ENCODE data around the gene TSPOAP1. TPM values are rescaled to one million over a fixed set of nuclear protein-coding genes. Genes with fewer than 3 reads are reported as not detected.

TSPOAP1 gene
- total RNA-seq, 1 experiment from 2014 or later: 10.9 TPM

- TF ChIP-seq ARID4B (CRISPR knock-in tag; IDR thresholded peaks at IDR 0.05; ENCODE audit: borderline replicate concordance) (no peak), ATF3 (CRISPR knock-in tag; conservative IDR thresholded peaks at IDR 0.05) (no peak), FOXK1 (CRISPR knock-in tag; IDR thresholded peaks at IDR 0.05) (no peak), KAT7 (CRISPR knock-in tag; IDR thresholded peaks at IDR 0.05; ENCODE audit: borderline replicate concordance) (no peak), ZNF232 (CRISPR knock-in tag; IDR thresholded peaks at IDR 0.05) (no peak), EMX1 (CRISPR knock-in tag; IDR thresholded peaks at IDR 0.05) (no peak), JAZF1 (CRISPR knock-in tag; IDR thresholded peaks at IDR 0.05) (no peak), ZNF317 (CRISPR knock-in tag; IDR thresholded peaks at IDR 0.05; ENCODE audit: borderline replicate concordance, low read depth) (no peak)
Observed at GRCh38 chr17:58268326-58268725, 60.3 kb downstream of the TSPOAP1 start (continued).

GRCh38 chr17:58267347-58268324 is 61.0 kb downstream of the TSPOAP1 start:
- Mint-ChIP-seq H3K4me1 (no peaks in the 10 kb centered on the region), H3K27me3 (ENCODE audit: low read depth) (peaks cover 32% of the 10 kb centered on the region), H3K36me3 (no peaks in the 10 kb centered on the region), H3K4me3 (no peak overlapping the region), H3K9me3 (no peaks in the 10 kb centered on the region), H3K27ac (no peak overlapping the region)
- CTCF ChIA-PET: interaction anchor here (0.9 to 1.1 kb wide), 4 partner anchors 12 to 68 kb away, joined by 3 to 4 read pairs (median 3); no protein-coding TSS in a partner anchor
- DNase-seq (ENCODE audit: low spot score): no peak
- POLR2A ChIA-PET: interaction anchor here (0.6 to 0.7 kb wide), 2 partner anchors 19 to 59 kb away, joined by 3 to 10 read pairs; no protein-coding TSS in a partner anchor
- no peak for ATAC-seq
- no peak for TF ChIP-seq ATF3 (CRISPR knock-in tag; conservative IDR thresholded peaks at IDR 0.05)
- no peak for TF ChIP-seq NR1H2 (CRISPR knock-in tag; IDR thresholded peaks at IDR 0.05)
- TF ChIP-seq KAT7 (CRISPR knock-in tag; IDR thresholded peaks at IDR 0.05; ENCODE audit: borderline replicate concordance): no peak
- TF ChIP-seq ZNF425 (CRISPR knock-in tag; conservative IDR thresholded peaks at IDR 0.05): no peak
- no peak for TF ChIP-seq FOXP1 (CRISPR knock-in tag; IDR thresholded peaks at IDR 0.05; ENCODE audit: borderline replicate concordance)
- no peak for TF ChIP-seq CREM (CRISPR knock-in tag; IDR thresholded peaks at IDR 0.05)
- no peak for TF ChIP-seq TEAD4 (CRISPR knock-in tag; IDR thresholded peaks at IDR 0.05)
- no peak for TF ChIP-seq ERG (CRISPR knock-in tag; IDR thresholded peaks at IDR 0.05)
- no peak for TF ChIP-seq CBFB (CRISPR knock-in tag; IDR thresholded peaks at IDR 0.05; ENCODE audit: low read depth)
- TF ChIP-seq ZNF281 (CRISPR knock-in tag; IDR thresholded peaks at IDR 0.05): no peak
- TF ChIP-seq EMX1 (CRISPR knock-in tag; IDR thresholded peaks at IDR 0.05): no peak
- TF ChIP-seq GTF2I (CRISPR knock-in tag; conservative IDR thresholded peaks at IDR 0.05): no peak
- no peak for TF ChIP-seq HMGXB4 (CRISPR knock-in tag; IDR thresholded peaks at IDR 0.05)
- TF ChIP-seq SP1 (CRISPR knock-in tag; conservative IDR thresholded peaks at IDR 0.05): no peak
- TF ChIP-seq USF2 (CRISPR knock-in tag; IDR thresholded peaks at IDR 0.05): no peak

Data from WTC11 (cell line).